ENCODE data around the gene KLHL30.

DNA sequence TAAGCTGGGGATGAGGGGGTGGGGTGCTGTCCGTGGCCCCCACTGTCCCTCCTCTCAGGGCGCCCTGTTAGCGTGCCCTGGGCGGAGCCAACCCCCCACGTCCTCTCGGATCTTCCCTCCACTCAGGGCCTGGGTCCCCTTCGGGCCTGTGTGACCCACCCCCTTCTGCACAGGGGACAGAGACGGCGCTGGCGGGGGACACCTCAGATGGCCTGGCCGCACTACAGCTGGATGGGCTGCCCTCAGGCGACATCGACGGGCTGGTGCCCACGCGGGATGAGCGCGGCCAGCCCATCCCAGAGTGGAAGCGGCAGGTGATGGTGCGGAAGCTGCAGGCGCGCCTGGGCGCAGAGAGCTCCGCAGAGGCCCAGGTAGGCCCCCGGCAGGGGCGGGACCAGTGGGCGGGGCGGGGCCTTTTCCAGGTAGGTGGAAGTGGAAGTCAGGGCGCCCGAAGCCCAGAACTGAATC is 9.9 kb upstream of the KLHL30 start:
- TF ChIP-seq, protein P1, sequence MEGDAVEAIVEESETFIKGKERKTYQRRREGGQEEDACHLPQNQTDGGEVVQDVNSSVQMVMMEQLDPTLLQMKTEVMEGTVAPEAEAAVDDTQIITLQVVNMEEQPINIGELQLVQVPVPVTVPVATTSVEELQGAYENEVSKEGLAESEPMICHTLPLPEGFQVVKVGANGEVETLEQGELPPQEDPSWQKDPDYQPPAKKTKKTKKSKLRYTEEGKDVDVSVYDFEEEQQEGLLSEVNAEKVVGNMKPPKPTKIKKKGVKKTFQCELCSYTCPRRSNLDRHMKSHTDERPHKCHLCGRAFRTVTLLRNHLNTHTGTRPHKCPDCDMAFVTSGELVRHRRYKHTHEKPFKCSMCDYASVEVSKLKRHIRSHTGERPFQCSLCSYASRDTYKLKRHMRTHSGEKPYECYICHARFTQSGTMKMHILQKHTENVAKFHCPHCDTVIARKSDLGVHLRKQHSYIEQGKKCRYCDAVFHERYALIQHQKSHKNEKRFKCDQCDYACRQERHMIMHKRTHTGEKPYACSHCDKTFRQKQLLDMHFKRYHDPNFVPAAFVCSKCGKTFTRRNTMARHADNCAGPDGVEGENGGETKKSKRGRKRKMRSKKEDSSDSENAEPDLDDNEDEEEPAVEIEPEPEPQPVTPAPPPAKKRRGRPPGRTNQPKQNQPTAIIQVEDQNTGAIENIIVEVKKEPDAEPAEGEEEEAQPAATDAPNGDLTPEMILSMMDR (IDR thresholded peaks at IDR 0.05) = no peak
- TF ChIP-seq POLR2A (IDR thresholded peaks at IDR 0.05) = no peak

Data from heart left ventricle (tissue), 13 donors.